DND-41 (cell line): ENCODE results near the gene ZSCAN21.

Experiments used
- CTCF ChIP-seq: IDR thresholded peaks from 2 replicates; pipeline ENCODE4 v1.5.1; 2012; ENCODE audit warnings: borderline replicate concordance, low read length, moderate library complexity, mild to moderate bottlenecking; ENCODE audit not compliant: poor library complexity, severe bottlenecking; ENCODE audit errors: extremely low read depth
- EZH2 ChIP-seq: IDR thresholded peaks from 3 replicates; pipeline ENCODE4 v1.6.1; 2012; ENCODE audit warnings: borderline replicate concordance, low read depth, mild to moderate bottlenecking, moderate library complexity, low read length, inconsistent platforms; ENCODE audit not compliant: severe bottlenecking

GRCh38 chr7:100019908-100020307 lies 29.7 kb upstream of the ZSCAN21 start:
- TF ChIP-seq CTCF = no peak
- no peak for TF ChIP-seq EZH2
